ENCODE results near the gene ZNF296. TPM values are rescaled to one million over a fixed set of nuclear protein-coding genes. Genes with fewer than 3 reads are reported as not detected.
A peak's percentile ranks its signal among the peaks of the same experiment; 100 is the strongest.

Gene ZNF296
- total and polyA plus RNA-seq, 4 experiments from 2014 or later, result 0.98 to 3.2 (median 1.8) TPM

DNA sequence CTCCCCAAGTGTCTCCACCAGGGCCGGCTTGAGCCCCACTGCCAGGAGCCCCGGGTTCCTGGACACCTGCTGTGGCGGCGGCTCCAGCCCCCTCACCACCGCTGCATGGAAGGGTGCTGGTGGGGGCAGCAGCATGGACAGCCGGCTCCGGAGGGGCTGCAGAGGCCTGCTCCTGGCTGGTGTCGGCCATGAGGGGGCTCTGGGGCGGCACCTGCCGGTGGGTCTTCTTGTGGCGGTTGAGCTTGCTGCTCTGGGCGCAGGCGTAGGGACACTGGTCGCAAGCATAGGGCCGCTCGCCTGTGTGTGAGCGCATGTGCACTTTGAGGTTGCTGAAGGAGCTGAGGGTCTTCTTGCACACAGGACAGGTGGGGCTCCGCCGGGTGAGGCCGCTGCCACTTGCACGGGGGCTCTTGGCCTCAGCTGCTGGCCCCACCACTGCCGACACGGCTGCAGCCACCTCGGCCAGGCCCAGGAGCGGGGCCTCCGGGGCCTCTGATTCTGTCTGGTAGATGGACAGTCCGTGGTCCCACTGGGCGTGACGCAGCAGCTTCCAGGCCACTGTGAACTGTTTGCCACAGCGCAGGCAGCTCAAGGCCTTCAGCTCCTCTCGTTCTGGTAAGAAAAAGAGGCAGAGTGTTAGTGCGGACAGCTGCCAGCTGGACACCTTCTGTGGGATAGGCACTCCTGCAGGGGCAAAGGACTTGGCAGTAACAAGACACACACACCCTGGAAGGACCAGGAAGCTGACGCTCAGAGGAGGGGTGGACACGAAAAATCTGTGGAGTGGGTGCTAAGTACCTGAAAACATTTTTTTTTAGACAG lies 4.1 kb downstream of the ZNF296 start:
- H3K36me3 ChIP-seq (ENCODE audit: insufficient read depth, low read length), result peaks cover 23% of the 10 kb centered on the region
- ChIA-PET CTCF (ENCODE audit: partially characterized antibody) (interaction anchor here (0.8 to 1.7 kb wide), 3 partner anchors 12 to 15 kb away, joined by 3 to 5 read pairs (median 3); no protein-coding TSS in a partner anchor), POLR2A (ENCODE audit: partially characterized antibody) (interaction anchor here (0.7 kb wide), 2 partner anchors 10 to 99 kb away, joined by 3 read pairs; no protein-coding TSS in a partner anchor)
- Mint-ChIP-seq H3K27me3 (no peaks in the 10 kb centered on the region), H3K36me3 (peaks cover 12 to 32% of the 10 kb centered on the region in 2 donors), H3K4me1 (peaks cover 7 to 17% (median 12%) of the 10 kb centered on the region in 4 donors), H3K4me3 (peak overlapping the region in 1 of 8 donors; percentile 70), H3K9me3 (no peaks in the 10 kb centered on the region), H3K27ac (peak overlapping the region in 5 of 7 donors; percentile 27 to 65 (median 53))
- H3K27ac ChIP-seq (ENCODE audit: low read depth, low read length), result no peak overlapping the region
- no peak overlapping the region for H3K4me3 ChIP-seq (ENCODE audit: low read length in 2 of 2)
- intact Hi-C loops (cut with micrococcal nuclease), result loop anchor here (10.0 kb wide), 1 partner anchor 117 kb away; the partner anchor contains the start of gene CLPTM1
- no peak for DNase-seq
- H3K4me1 ChIP-seq (ENCODE audit: insufficient read depth, low read length), result peaks cover 21% of the 10 kb centered on the region
- no peaks in the 10 kb centered on the region for H3K27me3 ChIP-seq (ENCODE audit: insufficient read depth, low read length)
- H3K9me3 ChIP-seq (ENCODE audit: control insufficient read depth in 1 of 2, low read length in 2 of 2), result no peaks in the 10 kb centered on the region

DNA sequence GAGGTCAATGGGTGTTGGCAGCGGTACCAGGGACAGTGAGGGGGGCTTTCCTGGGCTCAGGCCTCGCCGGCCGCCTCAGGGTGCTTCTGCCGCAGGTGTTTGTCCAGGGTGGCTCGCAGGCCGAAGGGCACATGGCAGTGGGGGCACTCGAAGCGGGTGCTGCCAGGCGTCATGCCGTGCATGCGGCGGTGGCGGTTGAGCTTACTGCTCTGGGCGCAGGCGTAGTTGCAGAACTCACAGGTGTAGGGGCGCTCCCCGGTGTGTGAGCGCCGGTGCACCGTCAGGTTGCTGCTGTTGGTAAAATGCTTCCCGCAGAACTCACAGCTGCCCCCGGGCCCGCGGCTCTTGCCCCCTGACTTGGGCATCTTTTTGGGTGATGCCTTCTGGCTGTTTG lies 4.7 kb downstream of the ZNF296 start:
- H3K27me3 Mint-ChIP-seq, result no peaks in the 10 kb centered on the region
- no peaks in the 10 kb centered on the region for H3K9me3 ChIP-seq (ENCODE audit: control insufficient read depth in 1 of 2, low read length in 2 of 2)

DNA sequence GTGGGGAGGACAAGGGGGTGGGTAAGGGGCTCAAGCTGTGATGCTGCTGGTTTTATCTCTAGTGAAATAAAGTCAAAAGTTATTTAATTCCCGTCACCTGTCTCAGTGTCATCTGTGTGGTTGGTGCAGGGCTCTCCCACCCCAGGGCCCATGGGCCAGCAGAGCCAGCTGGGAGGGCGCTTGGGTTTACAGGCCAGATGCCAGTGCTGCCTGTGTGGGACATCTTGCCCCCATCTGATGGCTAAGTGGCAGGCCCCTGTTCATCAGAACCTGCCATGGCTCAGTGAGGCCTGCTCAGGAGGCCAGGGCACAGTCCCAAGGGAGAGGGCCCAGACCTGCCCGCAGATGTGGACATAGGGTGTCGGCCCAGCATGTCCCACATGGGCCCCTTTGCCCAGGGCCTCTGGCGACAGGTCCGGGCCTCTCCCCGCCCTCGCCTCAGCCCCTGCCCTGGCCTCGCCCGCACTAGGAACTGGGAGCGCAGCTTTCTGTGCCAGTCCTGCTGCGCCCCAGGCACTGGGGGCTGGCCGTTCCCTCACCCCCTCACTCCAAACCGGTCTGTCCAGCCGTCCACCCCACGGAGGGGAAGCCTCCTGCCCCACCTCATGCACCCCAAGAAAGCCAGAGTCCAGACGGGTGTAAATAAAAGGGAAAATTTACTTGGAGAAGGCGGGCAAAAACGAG lies 5.3 kb downstream of the ZNF296 start:
- DNase-seq, result peak in 1 of 5 donors; percentile 15
- H3K4me3 ChIP-seq (ENCODE audit: low read length in 2 of 2), result no peak overlapping the region
- H3K9me3 ChIP-seq (ENCODE audit: control insufficient read depth in 1 of 2, low read length in 2 of 2), result no peaks in the 10 kb centered on the region
- peaks cover 12 to 37% of the 10 kb centered on the region in 2 donors for H3K36me3 Mint-ChIP-seq
- H3K27me3 ChIP-seq (ENCODE audit: insufficient read depth, low read length), result no peaks in the 10 kb centered on the region
- ChIA-PET CTCF (ENCODE audit: partially characterized antibody) (no interaction called here), POLR2A (ENCODE audit: partially characterized antibody) (no interaction called here)
- H3K4me3 Mint-ChIP-seq, result no peak overlapping the region
- peak overlapping the region in 1 of 7 donors; percentile 43 for H3K27ac Mint-ChIP-seq
- H3K36me3 ChIP-seq (ENCODE audit: insufficient read depth, low read length), result peaks cover 26% of the 10 kb centered on the region
- no peak overlapping the region for H3K27ac ChIP-seq (ENCODE audit: low read depth, low read length)
- H3K27me3 Mint-ChIP-seq, result no peaks in the 10 kb centered on the region
- peaks cover 0 to 9% (median 4%) of the 10 kb centered on the region in 4 donors for H3K4me1 Mint-ChIP-seq
- intact Hi-C loops (cut with micrococcal nuclease), result loop anchor here (10.0 kb wide), 1 partner anchor 116 kb away; the partner anchor contains the start of gene CLPTM1
- H3K4me1 ChIP-seq (ENCODE audit: insufficient read depth, low read length), result peaks cover 12% of the 10 kb centered on the region
- H3K9me3 Mint-ChIP-seq, result no peaks in the 10 kb centered on the region

More for the DNA sequence above, 4.7 kb downstream of the ZNF296 start:
- intact Hi-C loops (cut with micrococcal nuclease), result loop anchor here (10.0 kb wide), 1 partner anchor 117 kb away; the partner anchor contains the start of gene CLPTM1
- ChIA-PET POLR2A (ENCODE audit: partially characterized antibody) (no interaction called here), CTCF (ENCODE audit: partially characterized antibody) (interaction anchor here (0.8 kb wide), 1 partner anchor 15 kb away, joined by 3 read pairs; no protein-coding TSS in a partner anchor)
- H3K27me3 ChIP-seq (ENCODE audit: insufficient read depth, low read length), result no peaks in the 10 kb centered on the region
- peaks cover 26% of the 10 kb centered on the region for H3K36me3 ChIP-seq (ENCODE audit: insufficient read depth, low read length)
- peaks cover 12 to 37% of the 10 kb centered on the region in 2 donors for H3K36me3 Mint-ChIP-seq
- H3K4me1 Mint-ChIP-seq, result peaks cover 1 to 11% (median 6%) of the 10 kb centered on the region in 4 donors
- H3K27ac ChIP-seq (ENCODE audit: low read depth, low read length), result no peak overlapping the region
- peaks cover 15% of the 10 kb centered on the region for H3K4me1 ChIP-seq (ENCODE audit: insufficient read depth, low read length)
- no peak overlapping the region for H3K4me3 ChIP-seq (ENCODE audit: low read length in 2 of 2)
- no peak overlapping the region for H3K4me3 Mint-ChIP-seq
- peak overlapping the region in 1 of 7 donors; percentile 43 for H3K27ac Mint-ChIP-seq
- no peak for DNase-seq
- H3K9me3 Mint-ChIP-seq, result no peaks in the 10 kb centered on the region

DNA sequence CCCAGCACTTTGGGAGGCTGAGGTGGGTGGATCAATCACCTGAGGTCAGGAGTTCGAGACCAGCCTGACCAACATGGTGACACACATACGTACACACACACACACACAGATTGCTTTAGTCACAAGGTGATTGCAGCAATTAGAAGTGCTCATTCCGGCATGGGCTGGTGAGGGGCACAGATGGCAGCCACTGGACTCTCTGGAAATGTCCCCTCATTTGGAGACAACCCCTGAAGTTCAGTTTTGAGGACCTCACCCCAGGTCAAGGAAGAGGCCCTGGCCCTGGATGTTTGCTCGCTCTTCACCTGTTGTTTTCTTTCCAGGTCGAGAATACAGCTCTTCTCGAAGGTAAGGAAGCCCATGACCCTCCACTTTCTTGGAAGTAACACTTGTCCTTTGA lies 6.1 kb downstream of the ZNF296 start:
- Mint-ChIP-seq H3K36me3 (peaks cover 12 to 41% of the 10 kb centered on the region in 2 donors), H3K4me1 (peaks cover 0 to 9% (median 4%) of the 10 kb centered on the region in 4 donors), H3K4me3 (peak overlapping the region in 1 of 8 donors; percentile 49), H3K9me3 (no peaks in the 10 kb centered on the region), H3K27me3 (no peaks in the 10 kb centered on the region), H3K27ac (no peak overlapping the region)
- Histone ChIP-seq H3K27ac (ENCODE audit: low read depth, low read length) (no peak overlapping the region), H3K4me3 (ENCODE audit: low read length in 2 of 2) (no peak overlapping the region), H3K27me3 (ENCODE audit: insufficient read depth, low read length) (no peaks in the 10 kb centered on the region), H3K36me3 (ENCODE audit: insufficient read depth, low read length) (peaks cover 30% of the 10 kb centered on the region), H3K4me1 (ENCODE audit: insufficient read depth, low read length) (peaks cover 6% of the 10 kb centered on the region), H3K9me3 (ENCODE audit: control insufficient read depth in 1 of 2, low read length in 2 of 2) (no peaks in the 10 kb centered on the region)
- ChIA-PET CTCF (ENCODE audit: partially characterized antibody) (no interaction called here), POLR2A (ENCODE audit: partially characterized antibody) (no interaction called here)
- no peak for DNase-seq
- intact Hi-C loops (cut with micrococcal nuclease), result loop anchor here (10.0 kb wide), 1 partner anchor 115 kb away; the partner anchor contains the start of gene CLPTM1

DNA sequence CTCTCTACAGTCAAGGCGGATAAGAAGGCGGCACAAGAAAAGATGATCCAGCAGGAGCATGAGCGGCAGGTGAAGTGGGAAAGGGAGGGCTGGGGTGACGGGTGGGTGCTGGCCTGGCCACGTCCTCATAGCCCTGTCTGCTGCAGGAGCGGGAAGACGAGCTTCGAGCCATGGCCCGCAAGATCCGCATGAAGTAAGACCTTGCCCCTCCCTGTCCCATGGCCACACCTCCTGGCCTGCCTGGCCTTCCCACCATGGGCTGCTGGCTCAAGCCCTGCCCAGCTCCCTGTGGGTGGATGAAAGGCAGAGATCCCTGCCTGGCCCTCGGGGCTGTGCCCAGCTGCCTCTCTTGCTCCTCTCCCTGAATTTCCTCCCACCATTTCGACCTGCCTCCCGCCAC lies 7.2 kb downstream of the ZNF296 start:
- H3K36me3 ChIP-seq (ENCODE audit: insufficient read depth, low read length), result peaks cover 35% of the 10 kb centered on the region
- no peaks in the 10 kb centered on the region for H3K27me3 ChIP-seq (ENCODE audit: insufficient read depth, low read length)
- no peak overlapping the region for H3K4me3 ChIP-seq (ENCODE audit: low read length in 2 of 2)
- CTCF ChIA-PET (ENCODE audit: partially characterized antibody), result no interaction called here
- H3K36me3 Mint-ChIP-seq, result peaks cover 12 to 43% of the 10 kb centered on the region in 2 donors
- no peaks in the 10 kb centered on the region for H3K9me3 Mint-ChIP-seq
- POLR2A ChIA-PET (ENCODE audit: partially characterized antibody), result interaction anchor here (0.7 kb wide), 1 partner anchor 30 kb away, joined by 4 read pairs; no protein-coding TSS in a partner anchor
- no peaks in the 10 kb centered on the region for H3K9me3 ChIP-seq (ENCODE audit: control insufficient read depth in 1 of 2, low read length in 2 of 2)
- H3K4me3 Mint-ChIP-seq, result no peak overlapping the region
- H3K4me1 ChIP-seq (ENCODE audit: insufficient read depth, low read length), result no peaks in the 10 kb centered on the region
- intact Hi-C loops (cut with micrococcal nuclease), result no loop called here
- no peaks in the 10 kb centered on the region for H3K27me3 Mint-ChIP-seq
- H3K27ac ChIP-seq (ENCODE audit: low read depth, low read length), result no peak overlapping the region
- peak overlapping the region in 1 of 7 donors; percentile 89 for H3K27ac Mint-ChIP-seq
- no peaks in the 10 kb centered on the region for H3K4me1 Mint-ChIP-seq
- DNase-seq, result peak in 1 of 5 donors; percentile 9

DNA sequence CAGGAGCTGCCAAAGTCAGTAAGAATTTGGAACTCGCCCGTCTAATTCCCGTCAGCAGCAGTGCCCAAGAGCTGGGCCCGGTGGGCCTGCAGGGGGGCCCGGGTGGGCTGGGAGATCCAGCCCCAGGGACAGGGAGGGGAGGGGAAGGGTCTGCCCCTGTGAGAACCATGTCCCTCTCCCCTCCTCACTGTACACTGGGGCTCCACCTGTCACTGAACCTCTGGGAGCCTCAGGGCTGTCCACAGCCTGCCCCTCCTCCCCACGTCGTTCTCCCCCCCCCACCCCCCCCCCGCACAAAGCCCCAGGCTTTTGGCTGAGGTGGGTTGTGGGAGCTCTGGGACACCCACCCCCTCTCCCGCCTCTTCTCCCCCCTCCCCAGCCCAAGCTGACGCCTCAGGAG lies 8.2 kb downstream of the ZNF296 start:
- CTCF ChIA-PET (ENCODE audit: partially characterized antibody), result interaction anchor here (1.0 kb wide), 1 partner anchor 9 kb away, joined by 4 read pairs; no protein-coding TSS in a partner anchor
- H3K9me3 Mint-ChIP-seq, result no peaks in the 10 kb centered on the region
- peaks cover 13 to 43% of the 10 kb centered on the region in 2 donors for H3K36me3 Mint-ChIP-seq
- Histone ChIP-seq H3K4me1 (ENCODE audit: insufficient read depth, low read length) (no peaks in the 10 kb centered on the region), H3K27me3 (ENCODE audit: insufficient read depth, low read length) (no peaks in the 10 kb centered on the region), H3K36me3 (ENCODE audit: insufficient read depth, low read length) (peaks cover 35% of the 10 kb centered on the region), H3K9me3 (ENCODE audit: control insufficient read depth in 1 of 2, low read length in 2 of 2) (no peaks in the 10 kb centered on the region), H3K27ac (ENCODE audit: low read depth, low read length) (no peak overlapping the region), H3K4me3 (ENCODE audit: low read length in 2 of 2) (no peak overlapping the region)
- intact Hi-C loops (cut with micrococcal nuclease), result no loop called here
- H3K4me1 Mint-ChIP-seq, result no peaks in the 10 kb centered on the region
- peak in 1 of 5 donors; percentile 2 for DNase-seq
- H3K27ac Mint-ChIP-seq, result no peak overlapping the region
- H3K27me3 Mint-ChIP-seq, result no peaks in the 10 kb centered on the region
- H3K4me3 Mint-ChIP-seq, result no peak overlapping the region
- POLR2A ChIA-PET (ENCODE audit: partially characterized antibody), result no interaction called here
